Myocyte (in vitro differentiated cells): ENCODE measurements around the gene TPRN. TPM values are rescaled to one million over a fixed set of nuclear protein-coding genes. Genes with fewer than 3 reads are reported as not detected.
"Not testable (repeated sequence)": the region's sequence is repeated elsewhere in the genome, so short reads cannot be mapped to it uniquely, and the experiment has no call there.

Experiments used
- DNase-seq: peaks from one replicate; pipeline ENCODE4 v3.0.0-alpha.2; 2012; ENCODE audit warnings: low read depth
- polyA plus RNA-seq: library from polyadenylated mRNA; unstranded; fragments of >200 nt; gene quantifications from one replicate; pipeline ENCODE4 v1.2.1, GENCODE V29; 2012; ENCODE audit warnings: missing spikeins
- total RNA-seq: library from RNA; depleted of rRNA; stranded (reverse); fragments of >200 nt; gene quantifications from 2 replicates; pipeline ENCODE4 v1.2.3, GENCODE V29; 2014

The TPRN gene, protein sequence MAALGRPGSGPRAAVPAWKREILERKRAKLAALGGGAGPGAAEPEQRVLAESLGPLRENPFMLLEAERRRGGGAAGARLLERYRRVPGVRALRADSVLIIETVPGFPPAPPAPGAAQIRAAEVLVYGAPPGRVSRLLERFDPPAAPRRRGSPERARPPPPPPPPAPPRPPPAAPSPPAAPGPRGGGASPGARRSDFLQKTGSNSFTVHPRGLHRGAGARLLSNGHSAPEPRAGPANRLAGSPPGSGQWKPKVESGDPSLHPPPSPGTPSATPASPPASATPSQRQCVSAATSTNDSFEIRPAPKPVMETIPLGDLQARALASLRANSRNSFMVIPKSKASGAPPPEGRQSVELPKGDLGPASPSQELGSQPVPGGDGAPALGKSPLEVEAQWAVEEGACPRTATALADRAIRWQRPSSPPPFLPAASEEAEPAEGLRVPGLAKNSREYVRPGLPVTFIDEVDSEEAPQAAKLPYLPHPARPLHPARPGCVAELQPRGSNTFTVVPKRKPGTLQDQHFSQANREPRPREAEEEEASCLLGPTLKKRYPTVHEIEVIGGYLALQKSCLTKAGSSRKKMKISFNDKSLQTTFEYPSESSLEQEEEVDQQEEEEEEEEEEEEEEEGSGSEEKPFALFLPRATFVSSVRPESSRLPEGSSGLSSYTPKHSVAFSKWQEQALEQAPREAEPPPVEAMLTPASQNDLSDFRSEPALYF
- total RNA-seq, result 19.5 and 25.3 TPM in 2 replicates
- 11.0 TPM for polyA plus RNA-seq

DNA sequence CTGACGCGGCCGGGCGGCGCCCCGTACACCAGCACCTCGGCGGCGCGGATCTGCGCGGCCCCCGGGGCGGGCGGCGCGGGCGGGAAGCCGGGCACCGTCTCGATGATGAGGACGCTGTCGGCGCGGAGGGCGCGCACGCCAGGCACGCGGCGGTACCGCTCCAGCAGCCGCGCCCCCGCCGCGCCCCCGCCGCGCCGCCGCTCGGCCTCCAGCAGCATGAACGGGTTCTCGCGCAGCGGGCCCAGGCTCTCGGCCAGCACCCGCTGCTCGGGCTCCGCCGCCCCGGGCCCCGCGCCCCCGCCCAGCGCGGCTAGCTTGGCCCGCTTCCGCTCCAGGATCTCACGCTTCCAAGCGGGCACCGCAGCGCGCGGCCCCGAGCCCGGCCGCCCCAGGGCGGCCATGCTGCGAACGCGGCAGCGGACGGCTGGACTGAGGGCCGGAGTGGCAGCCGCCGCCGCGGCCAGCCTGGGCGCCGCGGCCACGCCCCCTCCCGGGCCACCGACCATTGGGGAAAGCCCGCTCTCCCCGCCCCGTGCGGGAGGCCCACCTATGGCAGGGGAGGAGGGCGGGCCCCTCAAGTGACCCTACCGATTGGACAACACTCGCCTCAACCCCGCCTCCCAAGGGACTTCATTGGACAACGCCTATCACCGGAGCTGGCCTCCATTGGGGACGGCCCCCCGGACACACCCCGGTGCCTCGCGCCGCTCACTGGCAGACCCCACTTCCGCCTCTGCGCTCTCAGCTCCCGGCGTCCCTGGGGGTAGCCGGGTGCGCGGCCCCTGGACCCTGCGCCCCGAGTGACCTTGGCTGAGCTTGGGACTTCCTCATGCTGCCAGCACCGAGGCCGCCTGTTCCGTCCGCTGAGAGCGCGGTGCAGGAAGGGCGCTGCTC, at the start of gene TPRN:
Gene TPRN, minus strand, starts transcription at position 431 of the 894 bp plus-strand sequence. Its CDS starts 30 bp downstream, at position 401.
- DNase-seq, result peak; percentile 100

DNA sequence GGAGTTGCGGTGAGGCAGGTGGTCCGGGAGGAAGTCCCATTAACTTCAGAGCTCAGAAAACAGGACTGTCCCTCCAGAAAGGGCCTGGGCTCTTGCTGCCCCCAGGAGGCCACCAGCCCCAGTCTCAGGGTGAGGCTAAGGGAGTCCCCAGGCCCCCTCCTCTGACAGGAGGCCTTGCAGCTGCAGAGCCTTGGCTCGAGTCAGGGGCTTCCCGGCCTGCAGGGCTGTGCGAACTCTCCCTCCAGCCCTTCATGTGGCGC, 47.3 kb upstream of the TPRN start:
- no peak for DNase-seq

DNA sequence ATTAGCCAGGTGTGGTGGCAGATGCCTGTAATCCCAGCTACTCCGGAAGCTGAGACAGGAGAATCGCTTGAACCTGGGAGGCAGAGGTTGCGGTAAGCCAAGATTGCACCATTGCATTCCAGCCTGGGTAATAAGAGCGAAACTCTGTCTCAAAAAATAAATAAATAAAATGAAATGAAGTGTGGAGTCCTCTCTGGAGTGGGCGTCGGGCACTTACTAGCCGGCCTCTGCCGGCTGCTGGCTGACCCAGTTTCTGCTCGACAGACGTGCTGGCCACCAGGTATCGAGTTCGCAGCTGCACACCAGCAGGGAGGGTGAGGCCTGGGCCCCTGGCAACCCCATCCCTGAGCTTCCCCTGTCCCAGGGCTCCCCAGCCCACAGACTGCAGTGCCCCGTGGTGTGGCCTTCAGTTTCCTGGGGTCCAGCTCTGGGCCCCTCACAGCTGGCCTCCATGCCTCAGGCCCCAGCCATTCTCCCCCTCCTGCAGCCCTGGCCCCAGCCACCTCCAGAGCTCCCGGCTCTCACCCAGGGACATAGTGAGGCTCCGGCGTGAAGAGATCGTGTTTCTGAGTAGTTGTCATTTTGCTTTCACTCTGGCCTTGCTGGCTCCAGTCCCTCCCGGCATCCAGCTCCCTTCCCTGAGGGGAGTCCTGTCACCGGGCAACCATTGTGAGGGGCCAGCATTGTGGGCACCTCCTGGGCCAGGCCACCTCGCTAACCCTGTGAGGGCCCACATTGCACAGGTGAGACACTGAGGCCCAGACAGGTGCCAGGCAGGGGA, 46.8 kb upstream of the TPRN start:
- no peak for DNase-seq

DNA sequence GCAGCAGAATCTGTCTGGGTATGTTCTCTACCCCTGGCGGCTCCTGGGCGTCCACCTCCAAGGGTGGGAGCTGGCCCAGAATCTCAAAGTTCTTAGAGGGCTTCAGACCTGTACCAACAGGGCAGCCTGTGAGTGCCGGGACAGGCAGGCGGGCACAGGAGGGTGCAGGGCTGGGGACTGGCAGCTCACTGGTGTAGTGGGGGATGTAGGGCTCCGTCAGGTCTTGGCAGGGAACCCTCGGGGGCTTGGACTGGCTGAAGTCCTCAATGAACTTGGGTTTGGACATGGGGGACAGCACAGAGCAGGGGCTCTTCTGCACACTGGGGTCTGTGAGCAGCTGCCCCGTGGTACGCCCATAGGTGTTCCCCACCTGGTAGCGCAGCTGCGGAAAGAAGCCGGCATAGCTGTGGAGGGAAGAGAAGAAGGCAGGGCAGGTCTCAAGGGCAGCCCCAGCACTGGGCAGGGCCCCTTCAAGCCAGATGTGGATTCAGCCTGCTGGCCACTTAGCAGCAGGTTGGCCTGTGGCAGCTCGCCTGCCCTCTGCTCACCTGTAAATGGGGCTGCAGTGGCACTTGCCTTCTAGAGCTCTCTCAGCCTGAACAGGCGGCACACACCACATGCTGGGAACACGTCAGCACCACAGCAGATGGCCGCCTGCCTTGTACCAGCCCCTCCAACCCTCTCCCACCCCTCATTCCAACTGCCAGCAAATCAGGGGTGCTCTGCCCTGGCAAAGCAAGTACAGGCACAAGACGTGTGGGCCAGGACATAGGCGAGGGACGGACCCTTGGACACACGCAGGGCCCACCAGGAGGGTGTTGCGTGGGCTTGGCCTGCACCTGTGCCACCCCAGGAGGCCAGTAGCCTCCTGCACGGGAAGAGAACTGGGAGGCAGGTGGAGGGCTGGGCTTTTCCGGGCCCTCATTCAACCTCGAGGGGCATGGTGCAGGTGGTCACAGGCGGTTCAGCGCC, 45.2 kb upstream of the TPRN start:
- DNase-seq, result no peak

DNA sequence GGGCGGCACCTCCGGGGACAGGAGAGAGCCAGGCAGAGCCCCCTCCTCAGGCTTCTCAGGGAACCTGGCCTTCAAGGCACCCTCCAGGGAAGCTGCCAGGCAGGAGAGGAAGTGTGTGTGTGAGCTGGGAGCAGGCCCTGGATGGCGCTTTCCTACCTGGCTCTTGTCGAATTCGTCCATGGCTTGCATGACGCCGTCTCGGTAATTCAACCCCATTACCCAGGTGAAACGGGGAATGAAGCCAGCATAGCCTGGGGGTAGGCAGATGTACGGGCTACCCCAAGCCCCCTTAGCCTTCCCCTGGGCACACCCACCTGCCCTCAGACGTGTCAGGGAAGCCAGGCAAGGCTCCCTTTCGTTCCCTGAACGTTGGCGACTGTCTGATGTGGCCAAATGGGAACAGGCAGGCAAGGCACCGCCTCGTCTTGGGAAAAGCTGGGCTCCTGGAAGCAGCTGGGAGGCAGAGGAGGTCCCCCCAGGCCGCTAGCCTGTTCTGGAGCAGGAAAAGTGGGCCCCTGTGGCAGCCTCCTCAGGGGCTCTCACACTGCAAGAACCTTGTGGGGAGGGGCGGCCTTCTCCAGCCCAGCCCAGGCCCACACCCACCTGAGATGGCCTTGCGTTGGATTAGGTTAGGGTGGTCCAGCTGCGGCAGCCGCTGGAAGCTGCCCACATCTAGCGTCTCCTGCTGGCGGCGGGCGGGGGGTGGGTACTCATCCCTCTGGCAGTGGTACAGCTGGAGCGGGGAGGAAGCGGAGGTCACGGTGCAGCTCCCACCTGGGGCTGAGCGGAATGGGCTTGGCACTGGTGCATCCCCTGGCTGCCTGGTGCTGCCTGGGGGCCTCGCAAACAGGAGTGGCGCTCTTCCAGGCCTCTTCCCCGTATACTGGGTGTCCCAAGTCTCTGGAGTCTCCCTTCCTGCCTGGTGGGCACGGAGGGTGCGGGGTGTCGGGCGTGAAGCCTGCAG, 44.2 kb upstream of the TPRN start:
- DNase-seq, result no peak

DNA sequence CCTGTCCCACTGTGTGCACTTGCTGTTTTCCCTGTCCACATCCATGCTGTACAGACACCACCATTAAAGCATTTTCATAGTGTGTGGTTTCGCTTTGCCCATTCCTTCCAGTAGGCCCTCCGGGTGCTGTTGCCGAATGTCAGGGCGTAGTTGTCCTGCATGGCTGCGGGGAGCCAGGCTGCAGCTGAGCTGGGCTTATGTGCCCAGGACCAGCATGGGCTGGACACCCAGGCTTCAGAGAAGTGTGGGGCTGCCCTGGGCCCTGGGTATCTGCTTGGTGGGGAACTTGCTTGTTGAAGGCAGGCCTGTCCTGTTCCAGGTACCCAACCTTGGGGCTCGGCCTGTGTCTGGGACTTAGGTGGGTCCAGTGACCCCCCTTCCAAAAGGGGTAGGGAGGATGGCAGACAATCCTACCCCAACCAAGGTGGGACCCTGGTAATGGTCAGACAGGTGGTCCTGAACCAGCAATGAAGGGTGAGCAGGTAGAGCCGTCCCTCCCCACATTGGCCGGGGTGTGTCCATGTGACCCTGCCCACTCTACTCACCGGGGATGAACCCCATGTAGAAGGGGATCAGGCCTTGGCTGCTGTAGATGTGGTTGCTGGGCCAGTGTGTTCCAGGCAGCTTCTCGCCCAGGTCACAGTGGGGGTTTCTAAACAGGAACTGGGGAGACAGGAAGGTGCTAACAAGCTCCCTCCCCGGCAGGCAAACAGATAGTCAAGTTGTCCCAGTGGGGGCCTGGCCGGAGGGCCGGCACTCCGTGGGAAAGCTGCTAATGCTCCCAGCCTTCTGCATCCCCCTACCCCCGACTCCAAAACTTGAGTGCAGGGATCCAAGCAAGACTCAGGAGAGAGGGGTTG, 43.3 kb upstream of the TPRN start:
- no peak for DNase-seq

DNA sequence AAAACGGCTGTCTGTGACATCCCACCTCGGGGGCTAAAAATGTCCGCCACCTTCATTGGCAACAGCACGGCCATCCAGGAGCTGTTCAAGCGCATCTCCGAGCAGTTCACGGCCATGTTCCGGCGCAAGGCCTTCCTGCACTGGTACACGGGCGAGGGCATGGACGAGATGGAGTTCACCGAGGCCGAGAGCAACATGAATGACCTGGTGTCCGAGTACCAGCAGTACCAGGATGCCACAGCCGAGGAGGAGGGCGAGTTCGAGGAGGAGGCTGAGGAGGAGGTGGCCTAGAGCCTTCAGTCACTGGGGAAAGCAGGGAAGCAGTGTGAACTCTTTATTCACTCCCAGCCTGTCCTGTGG, 42.7 kb upstream of the TPRN start:
- DNase-seq, result not testable (repeated sequence)

DNA sequence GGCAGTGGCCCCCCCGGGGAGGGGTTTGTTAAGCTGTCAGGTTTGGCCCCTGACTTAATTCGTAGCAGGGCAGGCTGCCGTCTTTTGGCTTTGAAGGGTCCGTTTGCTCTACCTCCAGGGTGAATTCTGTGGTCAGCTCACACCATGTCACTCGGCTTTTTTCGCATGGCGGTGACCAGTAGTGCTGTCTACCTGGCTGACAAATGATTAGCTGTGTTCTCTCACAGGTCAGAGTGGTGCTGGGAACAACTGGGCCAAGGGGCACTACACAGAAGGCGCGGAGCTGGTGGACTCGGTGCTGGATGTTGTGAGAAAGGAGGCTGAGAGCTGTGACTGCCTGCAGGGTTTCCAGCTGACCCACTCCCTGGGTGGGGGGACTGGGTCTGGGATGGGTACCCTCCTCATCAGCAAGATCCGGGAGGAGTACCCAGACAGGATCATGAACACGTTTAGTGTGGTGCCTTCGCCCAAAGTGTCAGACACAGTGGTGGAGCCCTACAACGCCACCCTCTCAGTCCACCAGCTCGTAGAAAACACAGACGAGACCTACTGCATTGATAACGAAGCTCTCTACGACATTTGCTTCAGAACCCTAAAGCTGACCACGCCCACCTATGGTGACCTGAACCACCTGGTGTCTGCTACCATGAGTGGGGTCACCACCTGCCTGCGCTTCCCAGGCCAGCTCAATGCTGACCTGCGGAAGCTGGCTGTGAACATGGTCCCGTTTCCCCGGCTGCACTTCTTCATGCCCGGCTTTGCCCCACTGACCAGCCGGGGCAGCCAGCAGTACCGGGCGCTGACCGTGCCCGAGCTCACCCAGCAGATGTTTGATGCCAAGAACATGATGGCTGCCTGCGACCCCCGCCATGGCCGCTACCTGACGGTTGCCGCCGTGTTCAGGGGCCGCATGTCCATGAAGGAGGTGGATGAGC, 42.0 kb upstream of the TPRN start:
- no peak for DNase-seq

DNA sequence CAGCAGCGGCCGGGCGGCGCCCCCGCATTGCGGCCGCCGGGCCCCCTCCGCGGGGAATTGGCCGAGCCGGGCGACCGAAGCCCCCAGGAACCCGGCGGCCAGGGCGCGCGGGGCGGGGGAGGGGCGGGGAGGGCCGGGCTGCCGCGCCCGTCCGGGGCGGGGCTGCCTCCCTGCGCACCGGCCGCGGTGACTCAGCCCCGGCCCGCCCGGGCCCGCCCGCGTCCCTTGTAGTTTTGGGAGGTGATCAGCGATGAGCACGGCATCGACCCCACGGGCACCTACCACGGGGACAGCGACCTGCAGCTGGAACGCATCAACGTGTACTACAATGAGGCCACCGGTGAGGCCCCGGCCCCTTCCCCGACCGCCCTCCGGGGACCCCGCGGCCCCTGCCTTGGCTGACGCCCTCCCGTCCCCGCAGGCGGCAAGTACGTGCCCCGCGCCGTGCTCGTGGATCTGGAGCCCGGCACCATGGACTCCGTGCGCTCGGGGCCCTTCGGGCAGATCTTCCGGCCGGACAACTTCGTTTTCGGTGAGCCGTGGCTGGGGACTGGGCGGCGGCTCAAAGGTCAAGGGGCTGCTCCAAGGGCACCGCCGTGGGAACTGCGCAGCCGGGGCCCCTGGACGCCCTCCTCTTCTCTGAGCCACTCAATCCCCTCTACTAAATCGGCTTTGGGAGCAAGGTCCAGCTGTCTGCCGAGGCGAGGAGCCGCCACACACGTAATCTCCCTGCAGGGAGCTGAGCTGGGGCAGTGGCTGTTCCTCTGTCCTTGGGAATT, 41.1 kb upstream of the TPRN start:
- peak; percentile 50 for DNase-seq

DNA sequence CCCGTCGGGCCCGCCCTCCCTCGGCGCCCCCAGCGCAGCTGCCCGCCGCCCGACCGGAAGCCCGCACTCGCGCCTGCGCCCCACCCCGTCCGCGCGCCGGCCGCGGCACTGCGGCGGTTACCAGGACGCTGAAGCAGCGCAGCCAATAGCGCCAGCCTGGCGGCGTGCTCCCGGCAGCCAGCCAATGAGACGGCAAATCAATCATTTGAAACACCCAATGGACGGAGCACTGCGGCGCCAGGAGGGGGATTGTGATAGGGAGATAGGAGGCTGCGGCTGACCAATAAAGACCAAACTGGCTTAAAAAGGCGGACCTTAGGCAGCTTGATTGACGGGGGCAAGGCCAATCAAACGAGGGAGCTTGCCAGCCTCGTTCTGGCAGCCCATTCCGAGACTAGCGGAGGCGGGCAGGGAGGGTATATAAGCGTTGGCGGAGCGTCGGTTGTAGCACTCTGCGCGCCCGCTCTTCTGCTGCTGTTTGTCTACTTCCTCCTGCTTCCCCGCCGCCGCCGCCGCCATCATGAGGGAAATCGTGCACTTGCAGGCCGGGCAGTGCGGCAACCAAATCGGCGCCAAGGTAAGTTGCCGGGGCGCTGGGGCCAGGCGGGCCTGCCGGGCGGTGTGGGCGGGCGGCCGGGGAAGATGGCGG, 40.4 kb upstream of the TPRN start, which contains the start of gene TUBB4B:
Gene TUBB4B, plus strand, starts transcription at position 447 of the 649 bp plus-strand sequence. Its CDS starts 74 bp downstream, at position 521.
- peak; percentile 100 for DNase-seq

DNA sequence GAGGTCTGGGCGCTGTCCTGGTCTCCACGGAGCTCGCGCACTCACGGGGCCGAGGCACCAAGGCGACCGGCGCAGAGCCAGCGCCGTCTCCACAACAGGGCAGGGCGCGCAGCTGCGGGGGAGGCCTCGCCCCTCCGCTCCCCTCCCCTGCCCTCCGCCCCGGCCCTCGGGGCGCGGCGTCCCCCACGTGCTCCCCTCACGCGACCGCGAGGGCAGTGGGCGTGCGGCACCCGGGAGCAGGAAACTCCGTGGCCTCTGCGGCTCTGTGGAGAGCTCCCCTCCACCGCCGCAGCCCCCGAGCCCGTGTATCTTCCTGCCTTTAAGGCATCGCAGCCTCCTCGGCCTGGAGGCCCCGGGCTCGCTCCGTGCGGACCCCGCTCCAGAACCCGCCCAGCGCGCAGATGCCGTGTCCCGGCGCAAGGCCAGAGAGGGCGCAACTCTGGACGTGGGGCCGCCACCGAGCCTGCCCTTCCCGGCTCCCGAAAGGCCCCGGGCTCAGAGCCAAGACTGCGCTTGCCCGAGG, 39.8 kb upstream of the TPRN start:
- DNase-seq, result peak; percentile 92

DNA sequence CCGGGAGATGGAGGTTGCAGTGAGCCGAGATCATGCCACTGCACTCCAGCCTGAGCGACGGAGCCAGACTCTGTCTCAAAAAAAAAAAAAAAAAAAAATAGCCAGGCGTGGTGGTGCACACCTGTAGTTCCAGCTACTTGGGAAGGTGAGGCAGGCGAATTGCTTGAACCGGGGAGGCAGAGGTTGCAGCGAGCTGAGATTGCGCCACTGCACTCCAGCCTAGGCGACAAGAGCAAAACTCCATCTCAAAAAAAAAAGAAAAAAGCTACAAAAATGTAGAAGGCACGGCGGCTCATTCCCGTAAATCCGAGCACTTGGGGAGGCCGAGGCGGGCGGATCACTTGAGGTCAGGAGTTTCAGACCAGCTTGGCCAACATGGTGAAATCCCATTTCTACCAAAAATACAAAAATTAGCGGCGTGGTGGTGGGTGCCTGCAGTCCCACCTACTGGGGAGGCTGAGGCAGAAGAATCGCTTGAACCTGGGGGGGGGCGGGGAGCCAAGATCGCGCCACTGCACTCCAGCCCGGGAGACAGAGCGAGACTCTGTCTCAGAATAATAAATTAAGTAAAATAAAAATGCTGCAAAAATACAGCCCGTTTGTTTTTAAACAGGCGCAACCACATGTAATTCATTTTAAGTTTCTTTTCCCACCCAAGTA, 39.1 kb upstream of the TPRN start:
- DNase-seq, result not testable (repeated sequence)

DNA sequence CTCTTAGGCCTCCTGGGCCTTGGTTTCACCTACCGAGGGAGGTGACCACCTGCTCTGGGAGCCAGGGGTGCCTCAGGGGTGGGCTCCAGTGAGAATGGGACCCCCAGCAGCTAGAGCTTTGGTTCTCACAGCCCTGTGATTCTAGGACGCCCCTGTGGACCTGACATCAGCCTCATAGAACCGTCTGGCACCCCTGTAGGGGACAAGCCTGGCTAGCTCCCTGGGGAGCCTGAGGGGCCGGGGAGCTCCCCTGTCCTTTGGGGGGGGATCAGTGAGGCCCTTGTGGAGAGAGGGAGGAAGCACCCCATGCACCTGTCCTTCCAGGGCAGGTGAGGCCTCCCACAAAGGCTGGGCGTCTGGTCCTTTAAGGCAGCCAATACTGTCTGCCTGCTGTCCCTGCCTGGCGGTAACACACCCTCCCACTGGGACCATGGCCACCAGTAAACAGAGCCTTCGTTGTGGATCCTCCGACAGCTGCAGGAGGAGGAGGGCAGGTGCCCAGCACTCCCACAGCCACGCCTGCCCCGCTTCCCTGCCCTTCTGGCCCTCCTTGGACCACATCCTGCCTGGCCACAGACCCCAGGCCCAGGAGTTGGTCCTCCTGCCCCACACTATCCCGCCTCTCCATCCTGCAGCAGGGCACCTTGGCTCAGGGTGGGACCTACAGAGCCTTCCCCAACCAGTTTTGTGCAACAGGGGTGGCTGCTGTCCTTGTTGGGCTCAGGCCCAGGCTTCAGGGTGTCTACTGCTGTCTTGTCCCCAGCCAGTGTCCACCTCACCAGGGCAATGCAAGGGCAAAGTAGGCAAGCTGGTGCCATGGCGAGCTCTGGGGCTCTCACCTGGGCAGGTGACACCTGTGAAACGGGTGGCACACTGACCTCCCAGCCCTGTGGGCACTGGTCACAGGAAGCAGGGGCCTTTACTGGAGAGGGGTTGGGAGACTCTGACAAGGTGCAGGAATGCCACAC, 37.5 kb upstream of the TPRN start:
- DNase-seq, result peak; percentile 96
